Esophagus squamous epithelium (tissue), 4 donors: ENCODE results near the gene CLDN6.

Experiments
- CTCF ChIP-seq, 6 experiments: fragments of 450-650 bp in 4 of 6; fragments of 200-600 bp in 2 of 6; sonication (generic) in 2 of 6; IDR thresholded peaks; one replicate each; pipeline ENCODE4 v1.5.1; 2016 to 2019; ENCODE audit warnings: antibody characterized with exemption in 6 of 6, mild to moderate bottlenecking in 4 of 6, moderate library complexity in 4 of 6
- POLR2A ChIP-seq, 4 donors: fragments of 450-650 bp; IDR thresholded peaks; one replicate each; pipeline ENCODE4 v1.6.1; 2017; ENCODE audit warnings: antibody characterized with exemption in 4 of 4, mild to moderate bottlenecking in 4 of 4, moderate library complexity in 3 of 4

GRCh38 chr16:2991566-2992261 is 26.3 kb downstream of the CLDN6 start:
- TF ChIP-seq CTCF (IDR thresholded peaks at IDR 0.05) (no peak), POLR2A (IDR thresholded peaks at IDR 0.05) (no peak)
